ENCODE results near the gene METTL8. TPM values are rescaled to one million over a fixed set of nuclear protein-coding genes. Genes with fewer than 3 reads are reported as not detected.
"Not testable (repeated sequence)": the region's sequence is repeated elsewhere in the genome, so short reads cannot be mapped to it uniquely, and the experiment has no call there.

The METTL8 gene
- total and polyA plus RNA-seq, 7 donors: 3.0 to 15.5 (median 10.8) TPM

- no peak for ATAC-seq
- Histone ChIP-seq H3K9me3 (peaks cover 4% of the 10 kb centered on the region), H3K36me3 (ENCODE audit: insufficient read depth in 1 of 2, low read depth in 1 of 2) (no peaks in the 10 kb centered on the region), H3K27ac (no peak overlapping the region), H3K27me3 (ENCODE audit: insufficient read depth in 3 of 3, low read length in 2 of 3) (no peaks in the 10 kb centered on the region), H3K4me3 (no peak overlapping the region), H3K4me1 (no peaks in the 10 kb centered on the region)
- no peak for DNase-seq
- TF ChIP-seq, protein P1, sequence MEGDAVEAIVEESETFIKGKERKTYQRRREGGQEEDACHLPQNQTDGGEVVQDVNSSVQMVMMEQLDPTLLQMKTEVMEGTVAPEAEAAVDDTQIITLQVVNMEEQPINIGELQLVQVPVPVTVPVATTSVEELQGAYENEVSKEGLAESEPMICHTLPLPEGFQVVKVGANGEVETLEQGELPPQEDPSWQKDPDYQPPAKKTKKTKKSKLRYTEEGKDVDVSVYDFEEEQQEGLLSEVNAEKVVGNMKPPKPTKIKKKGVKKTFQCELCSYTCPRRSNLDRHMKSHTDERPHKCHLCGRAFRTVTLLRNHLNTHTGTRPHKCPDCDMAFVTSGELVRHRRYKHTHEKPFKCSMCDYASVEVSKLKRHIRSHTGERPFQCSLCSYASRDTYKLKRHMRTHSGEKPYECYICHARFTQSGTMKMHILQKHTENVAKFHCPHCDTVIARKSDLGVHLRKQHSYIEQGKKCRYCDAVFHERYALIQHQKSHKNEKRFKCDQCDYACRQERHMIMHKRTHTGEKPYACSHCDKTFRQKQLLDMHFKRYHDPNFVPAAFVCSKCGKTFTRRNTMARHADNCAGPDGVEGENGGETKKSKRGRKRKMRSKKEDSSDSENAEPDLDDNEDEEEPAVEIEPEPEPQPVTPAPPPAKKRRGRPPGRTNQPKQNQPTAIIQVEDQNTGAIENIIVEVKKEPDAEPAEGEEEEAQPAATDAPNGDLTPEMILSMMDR (IDR thresholded peaks at IDR 0.05): no peak
- WGBS, 3 donors: 55 to 67% (median 56%) methylated on average over 1 of the region's 1 CpG
- intact Hi-C loops (cut with DNase I): no loop called here
These were observed 50.7 kb downstream of the METTL8 start for GRCh38 chr2:171383134-171383533.

DNA sequence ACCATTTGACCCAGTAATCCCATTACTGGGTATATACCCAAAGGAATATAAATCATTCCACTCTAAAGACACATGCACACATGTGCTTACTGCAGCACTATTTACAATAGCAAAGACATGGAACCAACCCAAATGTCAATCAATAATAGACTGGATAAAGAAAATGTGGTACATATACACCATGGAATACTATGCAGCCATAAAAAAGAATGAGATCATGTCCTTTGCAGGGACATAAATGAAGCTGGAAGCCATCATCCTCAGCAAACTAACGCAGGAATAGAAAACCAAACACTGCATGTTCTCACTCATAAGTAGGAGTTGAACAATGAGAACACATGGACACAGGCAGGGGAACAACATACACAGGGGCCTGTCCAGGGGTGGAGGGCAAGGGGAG lies 51.6 kb downstream of the METTL8 start:
- H3K9me3 ChIP-seq; H3K27me3 ChIP-seq (ENCODE audit: insufficient read depth in 3 of 3, low read length in 2 of 3); H3K27ac ChIP-seq; DNase-seq; H3K4me3 ChIP-seq; intact Hi-C loops (cut with DNase I); H3K4me1 ChIP-seq; H3K36me3 ChIP-seq (ENCODE audit: insufficient read depth in 1 of 2, low read depth in 1 of 2); ATAC-seq: not testable (repeated sequence)
- WGBS, 3 donors: 90 to 100% (median 98%) methylated on average over 1 of the region's 1 CpG

DNA sequence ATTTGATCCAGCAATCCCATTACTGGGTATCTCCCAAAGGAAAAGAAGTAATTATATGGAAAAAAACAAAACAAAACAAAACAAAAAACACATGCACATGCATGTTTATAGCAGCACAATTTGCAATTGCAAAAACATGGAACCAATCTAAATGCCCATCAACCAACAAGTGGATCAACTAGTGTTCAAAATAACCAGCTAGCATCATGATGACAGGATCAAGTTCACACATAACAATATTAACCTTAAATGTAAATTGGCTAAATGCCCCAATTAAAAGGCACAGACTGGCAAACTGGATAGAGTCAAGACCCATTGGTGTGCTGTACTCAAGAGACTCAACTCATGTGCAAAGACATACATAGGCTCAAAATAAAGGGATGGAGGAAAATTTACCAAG lies 55.9 kb downstream of the METTL8 start:
- ATAC-seq; H3K9me3 ChIP-seq; H3K27ac ChIP-seq; DNase-seq; H3K4me3 ChIP-seq; H3K27me3 ChIP-seq (ENCODE audit: insufficient read depth in 3 of 3, low read length in 2 of 3); H3K36me3 ChIP-seq (ENCODE audit: insufficient read depth in 1 of 2, low read depth in 1 of 2); intact Hi-C loops (cut with DNase I); H3K4me1 ChIP-seq: not testable (repeated sequence)

DNA sequence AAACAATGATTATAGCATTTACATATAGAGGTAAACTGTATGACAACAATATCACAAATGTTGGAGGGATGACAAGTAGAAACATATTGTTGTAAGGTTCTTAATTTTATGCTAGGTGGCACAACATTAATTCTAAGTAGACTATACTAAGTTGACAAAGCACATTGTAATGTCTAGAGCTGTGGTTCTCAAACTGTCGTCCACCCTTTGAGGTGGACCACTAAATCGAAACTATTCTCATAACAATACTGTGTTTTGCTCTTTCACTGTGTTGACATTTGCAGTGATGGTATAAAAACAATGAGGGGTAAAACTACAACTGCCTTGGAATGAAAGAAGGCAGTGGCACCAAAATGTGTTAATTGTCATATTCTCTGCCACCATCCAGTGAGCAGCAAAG lies 66.1 kb downstream of the METTL8 start:
- peaks cover 9% of the 10 kb centered on the region for H3K9me3 ChIP-seq
- TF ChIP-seq, protein P1 (IDR thresholded peaks at IDR 0.05): no peak
- ATAC-seq (no peak), DNase-seq (no peak)
- no peak overlapping the region for H3K27ac ChIP-seq
- intact Hi-C loops (cut with DNase I): no loop called here
- H3K36me3 ChIP-seq (ENCODE audit: insufficient read depth in 1 of 2, low read depth in 1 of 2): no peaks in the 10 kb centered on the region
- no peaks in the 10 kb centered on the region for H3K4me1 ChIP-seq
- WGBS, 3 donors: 94 to 99% (median 95%) methylated on average over 2 of the region's 2 CpGs
- H3K27me3 ChIP-seq (ENCODE audit: insufficient read depth in 3 of 3, low read length in 2 of 3): no peaks in the 10 kb centered on the region
- no peak overlapping the region for H3K4me3 ChIP-seq

- 51 to 100% (median 60%) methylated on average over 1 of the region's 1 CpG for WGBS, 3 donors
- no peaks in the 10 kb centered on the region for H3K36me3 ChIP-seq (ENCODE audit: insufficient read depth in 1 of 2, low read depth in 1 of 2)
- TF ChIP-seq, protein P1 (IDR thresholded peaks at IDR 0.05): no peak
- DNase-seq (no peak), ATAC-seq (no peak)
- no peaks in the 10 kb centered on the region for H3K4me1 ChIP-seq
- no peak overlapping the region for H3K27ac ChIP-seq
- peaks cover 9% of the 10 kb centered on the region for H3K9me3 ChIP-seq
- H3K4me3 ChIP-seq: no peak overlapping the region
- intact Hi-C loops (cut with DNase I): no loop called here
- H3K27me3 ChIP-seq (ENCODE audit: insufficient read depth in 3 of 3, low read length in 2 of 3): no peaks in the 10 kb centered on the region
These were observed 68.0 kb downstream of the METTL8 start for GRCh38 chr2:171365778-171366177.

GRCh38 chr2:171365232-171365631 lies 68.6 kb downstream of the METTL8 start:
- Histone ChIP-seq H3K27me3 (ENCODE audit: insufficient read depth in 3 of 3, low read length in 2 of 3) (no peaks in the 10 kb centered on the region), H3K27ac (no peak overlapping the region), H3K4me3 (no peak overlapping the region), H3K9me3 (peaks cover 9% of the 10 kb centered on the region), H3K4me1 (no peaks in the 10 kb centered on the region), H3K36me3 (ENCODE audit: insufficient read depth in 1 of 2, low read depth in 1 of 2) (no peaks in the 10 kb centered on the region)
- intact Hi-C loops (cut with DNase I): no loop called here
- no peak for DNase-seq
- WGBS, 3 donors: 90 to 92% (median 90%) methylated on average over 7 of the region's 7 CpGs
- TF ChIP-seq, protein P1 (IDR thresholded peaks at IDR 0.05): no peak
- no peak for ATAC-seq

All from psoas muscle (tissue), 8 donors.